ENCODE measurements around the gene ZMYND15. TPM values are rescaled to one million over a fixed set of nuclear protein-coding genes. Genes with fewer than 3 reads are reported as not detected.

Gene ZMYND15
- total RNA-seq, 1 experiment from 2014 or later = 0.42 TPM

GRCh38 chr17:4691686-4692085 is 47.9 kb upstream of the ZMYND15 start:
- no peak overlapping the region for H3K4ac ChIP-seq (ENCODE audit: low read depth, low read length)
- no peak overlapping the region for H4K91ac ChIP-seq (ENCODE audit: insufficient read length, low read depth, low read length)
- H3K79me2 ChIP-seq (ENCODE audit: insufficient read depth, low read length) = peaks cover 18% of the 10 kb centered on the region; the same call in 1 of the 2 replicates
- Mint-ChIP-seq H3K27me3 (ENCODE audit: low read depth) (no peaks in the 10 kb centered on the region), H3K27ac (peak overlapping the region in 2 of 3 experiments; percentile 26 to 39; a peak in 4 of 7 replicates), H3K9me3 (no peaks in the 10 kb centered on the region), H3K4me3 (no peak overlapping the region), H3K36me3 (ENCODE audit: insufficient read depth in 1 of 3, low read depth in 3 of 3) (peaks cover 45 to 73% (median 72%) of the 10 kb centered on the region in 3 experiments; a peak in 6 of 7 replicates), H3K4me1 (no peaks in the 10 kb centered on the region)
- no peak overlapping the region for H3K14ac ChIP-seq (ENCODE audit: insufficient read depth, low read length)
- no peaks in the 10 kb centered on the region for H4K20me1 ChIP-seq (ENCODE audit: control insufficient read depth, insufficient read depth, insufficient read length)
- H2BK12ac ChIP-seq (ENCODE audit: insufficient read length, low read depth, low read length) = no peak overlapping the region
- H4K5ac ChIP-seq (ENCODE audit: insufficient read length, low read depth, low read length) = no peak overlapping the region
- no peak overlapping the region for H3K9ac ChIP-seq (ENCODE audit: extremely low read depth, insufficient read length, low read length)
- H2BK20ac ChIP-seq (ENCODE audit: low read depth, low read length, poor library complexity, severe bottlenecking) = no peak overlapping the region
- no peak overlapping the region for H3K18ac ChIP-seq (ENCODE audit: insufficient read length, low read depth, low read length)
- TF ChIP-seq CTCF (conservative IDR thresholded peaks at IDR 0.05) = no peak
- H2BK5ac ChIP-seq (ENCODE audit: insufficient read length, low read length) = no peak overlapping the region
- H3K79me1 ChIP-seq (ENCODE audit: insufficient read depth, low read depth, low read length, poor library complexity, severe bottlenecking) = peaks cover 3% of the 10 kb centered on the region
- no peak overlapping the region for H3T11ph ChIP-seq (ENCODE audit: low read length)
- no peak overlapping the region for H2AK5ac ChIP-seq (ENCODE audit: insufficient read length, low read length)
- no peak overlapping the region for H2BK15ac ChIP-seq (ENCODE audit: low read depth, low read length)
- H3K27ac ChIP-seq (ENCODE audit: insufficient read length, low read depth, low read length) = no peak overlapping the region
- no peaks in the 10 kb centered on the region for H3K27me3 ChIP-seq (ENCODE audit: insufficient read depth, low read length)
- no peak for DNase-seq
- no peaks in the 10 kb centered on the region for H3K23me2 ChIP-seq (ENCODE audit: insufficient read length, low read depth, low read length, poor library complexity, severe bottlenecking)
- no peak overlapping the region for H3K56ac ChIP-seq (ENCODE audit: insufficient read length, low read depth, low read length)
- H3K23ac ChIP-seq (ENCODE audit: insufficient read length, low read depth, low read length) = no peak overlapping the region
- no peak overlapping the region for H2BK120ac ChIP-seq (ENCODE audit: low read depth, low read length, poor library complexity, severe bottlenecking)
- H3K4me2 ChIP-seq (ENCODE audit: insufficient read depth, insufficient read length, low read length) = no peak overlapping the region
- no peaks in the 10 kb centered on the region for H3K9me3 ChIP-seq (ENCODE audit: control insufficient read depth, low read depth, low read length)
- no CpG with 5 or more reads among the region's 8 CpGs for WGBS (ENCODE audit: extremely low coverage, insufficient read length, low lambda C conversion rate)
- no peak overlapping the region for H2AFZ ChIP-seq (ENCODE audit: low read length)
- no peak overlapping the region for H4K8ac ChIP-seq (replicated peaks; ENCODE audit: insufficient read length, low read depth, low read length)
- no peaks in the 10 kb centered on the region for H3K4me1 ChIP-seq (ENCODE audit: insufficient read depth, low read length)
